ENCODE measurements around the gene SLC4A3.

DNA sequence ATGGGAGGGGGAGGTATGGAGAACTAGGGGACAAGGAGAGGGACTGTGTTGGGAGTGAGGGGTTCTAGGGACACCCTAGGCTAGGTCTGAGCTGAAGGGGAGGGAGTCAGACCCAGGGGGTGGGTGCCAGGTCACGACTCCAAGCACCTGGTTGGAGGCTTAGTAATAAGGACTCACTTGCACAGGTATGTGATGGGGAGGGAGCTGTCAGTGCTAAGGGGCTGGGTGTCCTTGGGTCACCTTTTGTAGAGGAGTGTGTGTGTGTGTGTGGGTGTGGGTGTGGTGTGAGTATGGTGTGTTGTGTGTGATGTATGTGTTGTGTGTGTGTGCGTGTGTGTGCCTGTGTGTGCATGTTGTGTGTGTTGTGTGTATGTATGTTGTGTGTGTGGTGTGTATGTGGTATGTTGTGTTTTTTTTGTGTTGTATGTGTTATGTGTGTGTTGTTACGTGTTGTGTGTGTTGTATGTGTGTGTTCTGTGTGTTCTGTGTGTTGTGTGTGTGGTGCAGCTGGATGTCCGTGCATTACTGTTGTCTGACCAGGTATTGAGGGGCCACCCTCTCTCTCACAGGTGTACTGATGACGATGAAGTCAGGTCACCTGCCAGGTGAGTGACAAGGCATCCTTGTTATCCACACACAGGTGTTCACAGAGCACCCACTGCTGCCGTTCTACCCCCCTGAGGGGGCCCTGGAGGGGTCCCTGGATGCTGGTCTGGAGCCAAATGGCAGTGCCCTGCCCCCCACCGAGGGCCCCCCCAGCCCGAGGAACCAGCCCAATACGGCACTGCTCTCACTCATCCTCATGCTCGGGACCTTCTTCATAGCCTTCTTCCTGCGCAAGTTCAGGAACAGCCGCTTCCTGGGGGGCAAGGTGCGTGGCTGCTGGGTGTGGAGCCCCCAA, 9.8 kb downstream of the SLC4A3 start:
- TF ChIP-seq SUZ12 (IDR thresholded peaks at IDR 0.05; ENCODE audit: extremely low read depth, insufficient read depth, insufficient read length) (no peak), YY1 (IDR thresholded peaks at IDR 0.05; ENCODE audit: insufficient read depth, insufficient read length) (no peak), ZNF274 (IDR thresholded peaks at IDR 0.05; ENCODE audit: low read depth, low read length) (no peak)
